ENCODE measurements around the gene CCDC50.

The CCDC50 gene

DNA sequence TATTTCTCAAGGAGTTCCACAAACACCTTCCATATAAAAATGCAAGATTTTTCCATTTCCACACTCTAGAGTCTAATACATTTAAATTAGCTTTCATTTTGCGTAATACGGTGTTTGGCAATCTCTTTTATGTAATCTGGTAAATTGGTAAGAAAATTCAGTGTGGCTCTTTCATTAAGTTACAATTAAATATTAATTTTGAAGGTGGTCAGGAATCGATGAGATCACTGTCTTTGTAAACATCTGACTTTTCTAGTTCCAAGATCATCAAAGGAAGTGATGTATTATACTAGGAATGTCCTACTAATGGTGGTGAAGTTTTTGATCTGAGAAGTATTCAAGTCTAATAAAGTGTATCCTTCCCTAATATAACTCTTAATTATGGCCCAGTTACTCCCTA lies 2.2 kb downstream of the CCDC50 start:
- Mint-ChIP-seq H3K4me1 (ENCODE audit: low read depth) (peaks cover 52% of the 10 kb centered on the region), H3K27ac (no peak overlapping the region), H3K9me3 (peaks cover 4% of the 10 kb centered on the region), H3K36me3 (ENCODE audit: low read depth) (no peaks in the 10 kb centered on the region), H3K27me3 (peaks cover 34% of the 10 kb centered on the region), H3K4me3 (peak overlapping the region; percentile 76)

DNA sequence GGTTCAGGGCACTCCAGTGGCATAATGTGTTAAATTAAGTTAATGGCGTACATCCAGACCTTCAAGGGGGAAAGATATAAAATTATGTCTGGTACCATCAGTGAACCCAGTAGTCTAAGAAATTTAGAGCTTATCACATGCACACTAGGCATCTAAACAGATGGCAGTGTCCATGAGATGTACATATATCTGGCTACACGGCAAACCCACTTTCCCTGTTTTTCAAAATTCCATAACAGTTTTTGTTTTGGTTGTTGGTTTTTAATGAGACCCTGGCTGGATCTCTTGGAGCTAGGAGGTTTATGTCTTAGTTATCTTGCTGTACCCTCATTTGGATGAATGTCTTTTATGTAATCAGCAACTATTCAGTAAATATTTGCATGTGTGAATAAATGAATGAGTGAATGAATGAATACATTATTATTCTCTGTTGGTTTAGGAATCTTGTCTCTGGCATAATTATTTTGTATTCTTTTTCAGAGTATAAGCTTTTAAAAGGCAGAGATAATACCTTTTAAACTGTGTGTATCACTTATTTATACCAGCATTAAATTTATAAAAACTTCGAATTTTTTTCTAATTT lies 4.2 kb downstream of the CCDC50 start:
- no peaks in the 10 kb centered on the region for H3K36me3 Mint-ChIP-seq (ENCODE audit: low read depth)
- peaks cover 31% of the 10 kb centered on the region for H3K27me3 Mint-ChIP-seq
- no peak overlapping the region for H3K4me3 Mint-ChIP-seq
- peaks cover under 1% of the 10 kb centered on the region for H3K9me3 Mint-ChIP-seq
- H3K27ac Mint-ChIP-seq, result no peak overlapping the region
- H3K4me1 Mint-ChIP-seq (ENCODE audit: low read depth), result peaks cover 70% of the 10 kb centered on the region

DNA sequence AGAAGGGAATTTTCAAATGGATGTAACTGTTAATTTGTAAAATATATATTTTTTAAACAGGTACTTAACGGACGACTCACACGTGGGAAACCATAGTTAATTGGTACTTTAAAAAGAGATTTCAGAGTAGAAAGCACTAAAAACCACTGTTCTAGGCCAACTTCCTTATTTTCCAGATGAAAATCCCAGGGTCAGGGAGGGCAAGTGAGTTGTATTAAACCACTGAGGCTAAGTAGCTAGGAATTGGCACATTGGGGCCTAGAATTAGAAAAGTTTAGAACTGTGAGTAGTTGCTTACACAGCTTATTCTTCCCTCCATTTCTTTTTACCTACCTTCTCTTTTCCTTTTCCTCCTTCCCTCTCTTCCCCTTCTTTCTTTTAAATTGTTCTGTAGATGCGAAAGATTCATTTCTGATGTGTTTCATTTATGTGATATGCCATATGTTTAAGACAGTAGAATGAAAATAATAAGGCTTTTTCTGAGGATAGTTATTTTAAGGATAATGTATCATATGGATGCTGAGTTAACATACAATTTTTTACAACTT lies 5.2 kb downstream of the CCDC50 start:
- H3K27ac Mint-ChIP-seq, result peak overlapping the region; percentile 45
- no peak overlapping the region for H3K4me3 Mint-ChIP-seq
- no peaks in the 10 kb centered on the region for H3K9me3 Mint-ChIP-seq
- H3K4me1 Mint-ChIP-seq (ENCODE audit: low read depth), result peaks cover 73% of the 10 kb centered on the region
- peaks cover 26% of the 10 kb centered on the region for H3K27me3 Mint-ChIP-seq
- H3K36me3 Mint-ChIP-seq (ENCODE audit: low read depth), result no peaks in the 10 kb centered on the region

DNA sequence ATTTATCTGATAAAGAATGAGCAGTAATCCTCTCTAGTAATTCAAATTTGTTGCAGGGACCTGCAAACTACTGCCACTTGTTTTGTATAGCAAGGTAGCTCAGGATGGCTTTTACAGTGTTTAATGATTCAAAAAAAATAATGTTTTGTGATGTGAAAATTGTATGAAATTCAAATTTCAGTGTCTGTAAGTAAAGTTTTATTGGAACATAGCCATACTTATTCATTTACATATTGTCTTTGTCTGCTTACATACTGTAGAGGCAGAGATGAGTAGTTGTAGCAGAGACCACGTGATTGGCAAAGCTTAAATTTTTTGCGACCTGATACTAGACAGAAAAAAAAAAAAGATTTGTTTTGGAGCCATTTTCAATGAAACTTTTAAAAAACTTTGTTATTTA lies 7.6 kb downstream of the CCDC50 start:
- no peak overlapping the region for H3K4me3 Mint-ChIP-seq
- peaks cover 66% of the 10 kb centered on the region for H3K4me1 Mint-ChIP-seq (ENCODE audit: low read depth)
- peak overlapping the region; percentile 36 for H3K27ac Mint-ChIP-seq
- no peaks in the 10 kb centered on the region for H3K36me3 Mint-ChIP-seq (ENCODE audit: low read depth)
- H3K27me3 Mint-ChIP-seq, result peaks cover 9% of the 10 kb centered on the region
- no peaks in the 10 kb centered on the region for H3K9me3 Mint-ChIP-seq

DNA sequence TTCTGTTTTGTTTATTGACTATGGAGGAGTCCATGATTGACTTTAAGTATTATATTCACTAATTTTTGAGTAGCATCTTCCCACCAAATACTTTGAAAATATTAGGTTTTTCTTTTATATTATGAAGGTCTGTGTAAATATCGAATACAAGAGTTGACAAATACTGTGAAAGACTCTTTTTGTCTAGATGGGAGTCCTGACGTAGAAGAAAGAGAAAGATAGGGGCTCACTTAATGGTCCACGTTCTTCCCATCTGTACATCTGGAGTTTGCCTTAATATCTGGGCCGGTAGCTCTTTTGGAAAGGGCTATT lies 8.9 kb downstream of the CCDC50 start:
- H3K4me3 Mint-ChIP-seq, result no peak overlapping the region
- peaks cover 61% of the 10 kb centered on the region for H3K4me1 Mint-ChIP-seq (ENCODE audit: low read depth)
- H3K36me3 Mint-ChIP-seq (ENCODE audit: low read depth), result no peaks in the 10 kb centered on the region
- H3K9me3 Mint-ChIP-seq, result no peaks in the 10 kb centered on the region
- peak overlapping the region; percentile 19 for H3K27ac Mint-ChIP-seq
- H3K27me3 Mint-ChIP-seq, result no peaks in the 10 kb centered on the region

DNA sequence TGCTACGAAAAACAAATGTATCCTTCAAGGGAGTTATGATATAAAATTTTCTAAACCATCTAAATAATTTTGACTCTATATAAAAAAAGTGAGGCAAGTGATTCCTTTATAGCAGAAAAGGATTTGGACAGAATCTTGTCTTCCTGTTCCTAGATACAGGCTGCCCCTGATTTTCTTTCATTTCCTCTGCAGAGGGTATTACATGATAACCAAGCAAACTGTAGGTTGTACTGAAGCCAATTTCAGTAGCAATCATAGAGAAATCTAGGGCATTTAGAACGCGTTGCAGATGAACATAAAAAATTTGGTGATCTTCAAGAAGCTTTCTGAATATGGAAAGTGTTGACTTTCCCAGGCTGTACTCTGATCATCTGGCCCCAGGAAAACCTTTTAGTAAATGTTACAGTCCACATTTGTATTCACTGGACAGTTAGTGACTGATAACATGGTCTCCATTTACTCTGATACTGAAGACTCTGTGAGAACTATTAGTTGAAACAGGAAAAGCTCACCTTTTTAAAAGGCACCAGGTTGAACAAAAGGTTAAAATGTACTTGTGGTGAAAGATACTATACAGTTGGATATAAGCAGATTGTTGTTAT lies 10.2 kb downstream of the CCDC50 start:
- no peaks in the 10 kb centered on the region for H3K36me3 Mint-ChIP-seq (ENCODE audit: low read depth)
- peaks cover 55% of the 10 kb centered on the region for H3K4me1 Mint-ChIP-seq (ENCODE audit: low read depth)
- no peak overlapping the region for H3K27ac Mint-ChIP-seq
- no peak overlapping the region for H3K4me3 Mint-ChIP-seq
- no peaks in the 10 kb centered on the region for H3K9me3 Mint-ChIP-seq
- H3K27me3 Mint-ChIP-seq, result no peaks in the 10 kb centered on the region

DNA sequence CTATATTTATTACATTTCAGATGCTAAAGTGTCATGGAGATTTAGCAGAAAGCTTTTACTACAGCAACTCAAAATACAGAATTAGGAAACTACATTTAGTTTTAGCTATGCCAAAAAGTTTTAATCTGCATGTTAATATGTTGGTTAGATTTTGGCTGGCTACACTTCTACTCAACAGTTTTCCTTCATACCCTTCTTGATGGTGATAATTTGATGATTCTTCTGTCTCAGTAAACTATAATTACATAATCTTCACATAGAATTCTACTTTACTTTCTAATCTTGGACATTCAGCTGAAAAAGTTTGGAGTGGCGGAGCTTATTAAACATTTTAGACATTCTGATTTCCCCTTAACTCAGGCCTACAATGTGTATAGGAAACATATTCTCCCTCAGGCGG lies 11.2 kb downstream of the CCDC50 start:
- Mint-ChIP-seq H3K27ac (no peak overlapping the region), H3K27me3 (no peaks in the 10 kb centered on the region), H3K4me3 (no peak overlapping the region), H3K4me1 (ENCODE audit: low read depth) (peaks cover 49% of the 10 kb centered on the region), H3K36me3 (ENCODE audit: low read depth) (no peaks in the 10 kb centered on the region), H3K9me3 (no peaks in the 10 kb centered on the region)

DNA sequence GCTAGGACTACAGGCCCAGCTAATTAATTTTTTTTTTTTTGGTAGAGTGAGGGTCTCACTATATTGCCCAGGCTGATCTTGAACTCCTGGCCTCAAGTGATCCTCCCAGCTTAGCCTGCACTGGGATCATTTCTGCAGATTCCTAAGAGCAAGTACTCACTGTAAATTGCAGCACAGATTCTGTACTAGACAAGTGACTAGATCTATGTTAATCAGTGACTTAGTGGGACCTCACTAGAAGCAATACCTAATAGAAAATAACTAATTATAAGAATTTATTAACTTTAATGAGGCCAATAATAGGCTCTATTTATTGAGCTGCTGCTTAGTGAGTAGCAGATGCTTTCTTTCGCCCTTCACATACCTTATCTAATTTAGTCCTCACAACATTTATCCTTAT lies 11.8 kb downstream of the CCDC50 start:
- Mint-ChIP-seq H3K9me3 (no peaks in the 10 kb centered on the region), H3K36me3 (ENCODE audit: low read depth) (no peaks in the 10 kb centered on the region), H3K27ac (no peak overlapping the region), H3K4me1 (ENCODE audit: low read depth) (peaks cover 47% of the 10 kb centered on the region), H3K4me3 (no peak overlapping the region), H3K27me3 (no peaks in the 10 kb centered on the region)

DNA sequence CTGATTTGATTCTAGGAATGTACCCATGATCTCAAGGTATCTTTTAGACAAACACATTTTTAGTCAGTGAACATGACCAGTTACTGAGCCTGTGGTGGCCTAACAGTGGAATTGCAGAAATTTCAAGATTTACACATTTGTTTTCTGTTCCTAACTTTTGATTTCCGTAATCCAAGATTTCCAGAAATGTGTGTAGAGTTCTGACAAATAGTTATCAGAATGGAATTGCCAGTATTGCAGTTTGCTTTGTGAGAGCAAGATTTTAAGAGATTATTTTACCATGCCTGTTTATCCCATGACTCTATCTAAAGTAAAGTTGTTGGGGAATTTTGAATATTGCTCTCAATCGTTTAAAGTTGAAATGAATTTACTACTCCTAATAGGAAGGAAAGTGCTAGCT lies 12.8 kb downstream of the CCDC50 start:
- Mint-ChIP-seq H3K27ac (no peak overlapping the region), H3K36me3 (ENCODE audit: low read depth) (no peaks in the 10 kb centered on the region), H3K4me3 (no peak overlapping the region), H3K9me3 (no peaks in the 10 kb centered on the region), H3K4me1 (ENCODE audit: low read depth) (peaks cover 37% of the 10 kb centered on the region), H3K27me3 (no peaks in the 10 kb centered on the region)

DNA sequence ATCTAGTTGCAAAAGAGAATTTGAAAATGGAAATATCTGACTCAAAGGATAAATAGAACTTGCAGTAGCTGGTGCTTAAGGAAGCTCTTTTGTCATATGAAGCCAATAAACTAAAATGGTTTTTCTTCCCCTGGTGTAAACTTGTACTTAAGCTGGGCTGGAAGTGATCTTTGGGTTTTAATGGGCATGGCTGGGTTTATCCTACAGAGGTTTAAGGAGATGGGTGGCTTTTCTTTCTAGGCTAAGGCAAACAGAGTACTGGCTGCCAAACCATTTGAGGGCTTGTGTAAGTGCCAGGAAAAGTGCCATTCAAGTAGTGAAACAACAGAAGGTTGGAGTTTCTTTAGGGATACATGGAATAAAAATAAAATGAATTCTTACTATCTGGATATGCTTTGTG lies 13.2 kb downstream of the CCDC50 start:
- H3K9me3 Mint-ChIP-seq, result no peaks in the 10 kb centered on the region
- H3K27ac Mint-ChIP-seq, result no peak overlapping the region
- H3K4me3 Mint-ChIP-seq, result no peak overlapping the region
- no peaks in the 10 kb centered on the region for H3K36me3 Mint-ChIP-seq (ENCODE audit: low read depth)
- H3K27me3 Mint-ChIP-seq, result no peaks in the 10 kb centered on the region
- H3K4me1 Mint-ChIP-seq (ENCODE audit: low read depth), result peaks cover 35% of the 10 kb centered on the region

DNA sequence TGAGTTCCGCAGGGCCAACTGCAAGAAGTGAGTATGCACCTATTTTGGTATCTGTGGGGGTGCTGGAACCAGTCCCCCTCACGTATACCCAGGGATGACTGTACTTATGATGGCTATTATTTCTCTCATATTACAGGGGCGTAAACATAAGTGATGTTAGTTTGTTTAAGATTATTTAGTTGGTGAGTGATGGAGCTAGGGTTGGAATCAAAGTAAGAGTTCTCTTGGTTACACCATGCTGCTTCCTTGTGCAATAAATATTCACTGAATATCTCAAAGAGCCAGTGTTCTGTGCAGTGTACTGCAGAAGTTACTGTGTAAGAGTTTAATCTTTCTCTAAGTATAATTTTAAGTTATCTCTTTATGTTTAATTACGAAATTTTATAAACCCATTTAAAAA lies 13.9 kb downstream of the CCDC50 start:
- H3K27me3 Mint-ChIP-seq, result no peaks in the 10 kb centered on the region
- H3K4me3 Mint-ChIP-seq, result no peak overlapping the region
- no peak overlapping the region for H3K27ac Mint-ChIP-seq
- no peaks in the 10 kb centered on the region for H3K36me3 Mint-ChIP-seq (ENCODE audit: low read depth)
- peaks cover 34% of the 10 kb centered on the region for H3K4me1 Mint-ChIP-seq (ENCODE audit: low read depth)
- no peaks in the 10 kb centered on the region for H3K9me3 Mint-ChIP-seq

DNA sequence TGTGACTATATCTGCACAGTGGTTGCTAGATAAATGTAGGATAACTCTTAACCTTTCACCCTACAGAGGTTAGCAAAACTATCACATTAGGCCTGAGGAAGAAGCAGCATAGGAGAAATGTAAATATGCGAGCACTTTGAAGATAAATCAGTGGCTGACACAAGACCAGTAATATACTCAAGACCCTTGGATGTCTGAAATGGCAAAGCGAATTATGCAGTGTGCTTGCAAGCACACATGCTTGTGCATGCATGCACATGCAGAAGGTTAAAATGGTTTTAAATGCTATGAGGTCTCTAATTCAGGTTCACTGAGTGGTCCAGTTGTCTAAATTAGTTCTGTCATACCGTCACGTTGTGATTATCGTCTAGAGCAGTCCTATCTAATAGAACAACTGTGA lies 14.7 kb downstream of the CCDC50 start:
- H3K36me3 Mint-ChIP-seq (ENCODE audit: low read depth), result no peaks in the 10 kb centered on the region
- H3K4me1 Mint-ChIP-seq (ENCODE audit: low read depth), result peaks cover 29% of the 10 kb centered on the region
- H3K4me3 Mint-ChIP-seq, result no peak overlapping the region
- H3K27me3 Mint-ChIP-seq, result no peaks in the 10 kb centered on the region
- no peaks in the 10 kb centered on the region for H3K9me3 Mint-ChIP-seq
- H3K27ac Mint-ChIP-seq, result no peak overlapping the region

DNA sequence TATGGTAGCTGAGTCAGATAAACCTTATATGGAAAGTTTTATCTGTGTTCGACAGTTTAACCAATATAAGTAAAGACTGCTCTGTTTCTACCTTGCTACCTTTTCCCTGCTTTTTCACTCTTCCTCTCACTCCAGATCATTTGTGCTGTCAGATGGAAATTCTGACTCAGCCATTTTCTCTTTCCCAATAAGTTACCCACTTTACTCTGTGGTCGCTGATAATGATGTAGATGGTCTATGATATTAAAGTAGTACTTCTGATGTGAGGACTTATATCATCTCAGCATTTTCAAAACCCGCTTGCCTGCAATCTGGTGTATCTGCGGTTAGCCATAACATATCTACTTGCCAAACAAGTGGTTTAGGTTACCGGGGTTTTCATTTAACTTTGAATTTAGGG lies 16.1 kb downstream of the CCDC50 start:
- peaks cover 20% of the 10 kb centered on the region for H3K4me1 Mint-ChIP-seq (ENCODE audit: low read depth)
- no peak overlapping the region for H3K4me3 Mint-ChIP-seq
- H3K27ac Mint-ChIP-seq, result no peak overlapping the region

DNA sequence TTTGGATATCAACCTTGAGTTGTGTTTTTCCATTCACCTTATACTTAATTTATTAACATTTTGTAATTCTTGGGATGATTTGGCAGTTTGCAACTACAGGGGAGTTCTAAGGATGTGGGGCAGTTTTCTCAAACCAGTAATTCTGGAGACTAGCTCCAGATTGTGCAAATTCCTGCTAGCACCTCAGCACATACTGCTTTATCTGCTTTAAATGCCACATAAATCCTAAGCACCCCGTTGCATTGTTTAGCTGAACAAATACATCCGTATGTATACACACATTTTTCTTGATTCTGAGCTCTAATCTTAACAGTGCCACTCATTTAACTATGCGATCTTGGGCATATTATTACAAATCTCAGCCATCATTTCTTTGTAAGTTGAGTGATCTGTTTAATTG lies 18.0 kb downstream of the CCDC50 start:
- Mint-ChIP-seq H3K9me3 (no peaks in the 10 kb centered on the region), H3K27ac (no peak overlapping the region), H3K36me3 (ENCODE audit: low read depth) (no peaks in the 10 kb centered on the region), H3K4me3 (no peak overlapping the region), H3K4me1 (ENCODE audit: low read depth) (peaks cover 21% of the 10 kb centered on the region), H3K27me3 (no peaks in the 10 kb centered on the region)

More for the DNA sequence above, 16.1 kb downstream of the CCDC50 start:
- H3K9me3 Mint-ChIP-seq, result no peaks in the 10 kb centered on the region
- no peaks in the 10 kb centered on the region for H3K27me3 Mint-ChIP-seq
- no peaks in the 10 kb centered on the region for H3K36me3 Mint-ChIP-seq (ENCODE audit: low read depth)

DNA sequence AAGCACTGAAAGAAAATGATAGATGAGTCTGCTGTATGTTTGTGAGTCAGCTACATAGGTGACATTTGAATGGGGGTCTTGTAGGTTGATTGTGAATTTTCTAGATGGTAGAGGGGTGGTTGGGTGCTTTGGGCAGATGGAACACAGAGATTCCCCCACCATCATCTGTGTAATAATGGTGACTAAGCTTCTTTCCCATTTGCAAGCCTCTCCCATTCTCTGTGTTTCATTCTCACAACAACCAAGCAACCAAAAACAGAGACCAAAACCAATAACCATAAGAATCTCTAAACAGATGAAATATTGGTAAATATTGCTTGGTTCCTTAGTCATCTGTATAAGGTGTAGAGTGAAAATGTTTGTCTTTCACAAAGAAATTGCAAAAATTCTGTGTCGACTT lies 18.9 kb downstream of the CCDC50 start:
- H3K27me3 Mint-ChIP-seq, result no peaks in the 10 kb centered on the region
- no peaks in the 10 kb centered on the region for H3K36me3 Mint-ChIP-seq (ENCODE audit: low read depth)
- peaks cover 18% of the 10 kb centered on the region for H3K4me1 Mint-ChIP-seq (ENCODE audit: low read depth)
- H3K9me3 Mint-ChIP-seq, result no peaks in the 10 kb centered on the region
- H3K4me3 Mint-ChIP-seq, result no peak overlapping the region
- no peak overlapping the region for H3K27ac Mint-ChIP-seq
